ENCODE data around the gene CEP112.

CEP112 gene

DNA sequence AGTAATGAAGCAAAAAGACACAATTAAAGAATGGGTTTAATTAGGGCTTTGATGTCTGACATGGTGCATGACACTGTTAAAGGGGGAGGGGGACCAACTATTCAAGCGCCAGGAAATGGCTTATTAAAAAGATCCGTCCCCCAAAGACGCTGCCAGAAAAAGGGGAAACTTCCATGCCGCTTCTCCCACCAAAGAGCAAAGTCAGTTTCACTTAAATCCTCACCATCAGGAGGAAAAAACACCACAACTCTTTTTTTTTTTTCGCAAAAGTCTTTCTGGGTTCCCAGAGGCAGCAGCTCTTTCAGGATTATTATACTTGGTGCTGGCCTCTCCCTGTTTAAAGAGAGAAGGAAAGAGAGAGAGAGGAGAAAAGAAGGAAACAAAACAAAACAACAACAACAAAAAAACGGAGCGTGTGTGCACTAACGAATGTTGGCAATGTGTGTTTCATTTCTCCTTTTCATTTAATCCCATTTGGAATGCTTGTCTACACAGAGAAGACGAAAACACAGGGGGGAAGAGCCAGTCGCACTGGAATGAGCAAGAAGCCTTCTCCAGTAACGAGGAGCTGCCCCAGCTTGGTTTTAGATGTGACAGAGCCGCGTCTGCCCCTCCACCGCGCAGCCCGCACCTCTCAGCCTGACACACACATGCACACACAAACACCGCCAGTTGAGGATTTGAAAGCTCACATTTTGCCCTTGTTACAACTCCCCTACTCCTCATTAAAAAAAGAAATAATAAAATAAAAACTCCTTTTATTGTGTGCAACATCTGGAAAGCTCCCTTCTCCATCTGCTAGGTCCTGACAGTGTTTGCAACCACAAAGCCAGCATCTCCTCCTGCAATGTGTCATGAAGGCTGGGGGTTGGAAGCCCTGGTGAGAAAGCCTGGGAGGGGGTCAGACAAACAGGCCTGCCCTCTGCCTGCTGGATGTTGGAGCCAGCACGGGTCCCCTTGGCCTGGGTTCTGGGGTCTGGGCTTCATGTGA, 597.8 kb downstream of the CEP112 start:
- peak; percentile 81 for DNase-seq (ENCODE audit: low spot score)

DNA sequence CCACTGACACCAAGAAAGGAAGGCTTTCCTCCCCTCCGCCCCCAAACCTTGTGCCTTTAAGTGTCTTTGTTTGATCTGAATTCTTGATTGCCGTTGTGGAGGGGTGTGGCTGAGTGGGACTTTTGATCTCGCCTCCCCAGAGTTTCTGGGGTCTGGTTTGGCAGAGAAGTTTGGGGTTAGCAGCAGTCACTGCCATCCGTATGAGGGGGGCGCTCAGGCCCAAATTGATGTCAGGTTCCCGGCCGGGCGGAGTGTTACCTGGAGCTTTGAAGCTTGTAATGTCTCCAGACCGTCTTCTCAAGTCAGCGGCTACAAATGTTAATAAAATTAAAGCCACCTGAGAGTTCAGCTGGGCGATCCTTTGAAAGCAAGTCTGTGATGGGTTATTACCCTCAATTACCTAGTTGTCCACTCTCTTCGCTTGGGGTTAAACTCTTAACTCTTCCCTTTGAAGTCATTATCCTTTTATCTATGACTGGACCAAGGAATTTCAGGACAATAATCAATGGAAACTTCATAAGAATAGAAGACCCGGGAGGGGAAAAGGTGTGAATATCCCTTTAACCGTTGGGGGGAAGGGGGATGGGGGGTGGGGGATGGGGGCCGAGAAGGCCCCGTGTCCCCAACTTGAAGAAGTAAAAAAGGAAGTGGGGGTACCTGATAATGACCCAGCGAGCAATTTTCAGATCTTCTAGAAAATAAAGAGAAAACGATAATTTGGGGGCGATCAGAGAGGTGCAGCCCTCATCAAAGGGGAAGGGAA, 598.7 kb downstream of the CEP112 start:
- DNase-seq (ENCODE audit: low spot score), result peak; percentile 97

DNA sequence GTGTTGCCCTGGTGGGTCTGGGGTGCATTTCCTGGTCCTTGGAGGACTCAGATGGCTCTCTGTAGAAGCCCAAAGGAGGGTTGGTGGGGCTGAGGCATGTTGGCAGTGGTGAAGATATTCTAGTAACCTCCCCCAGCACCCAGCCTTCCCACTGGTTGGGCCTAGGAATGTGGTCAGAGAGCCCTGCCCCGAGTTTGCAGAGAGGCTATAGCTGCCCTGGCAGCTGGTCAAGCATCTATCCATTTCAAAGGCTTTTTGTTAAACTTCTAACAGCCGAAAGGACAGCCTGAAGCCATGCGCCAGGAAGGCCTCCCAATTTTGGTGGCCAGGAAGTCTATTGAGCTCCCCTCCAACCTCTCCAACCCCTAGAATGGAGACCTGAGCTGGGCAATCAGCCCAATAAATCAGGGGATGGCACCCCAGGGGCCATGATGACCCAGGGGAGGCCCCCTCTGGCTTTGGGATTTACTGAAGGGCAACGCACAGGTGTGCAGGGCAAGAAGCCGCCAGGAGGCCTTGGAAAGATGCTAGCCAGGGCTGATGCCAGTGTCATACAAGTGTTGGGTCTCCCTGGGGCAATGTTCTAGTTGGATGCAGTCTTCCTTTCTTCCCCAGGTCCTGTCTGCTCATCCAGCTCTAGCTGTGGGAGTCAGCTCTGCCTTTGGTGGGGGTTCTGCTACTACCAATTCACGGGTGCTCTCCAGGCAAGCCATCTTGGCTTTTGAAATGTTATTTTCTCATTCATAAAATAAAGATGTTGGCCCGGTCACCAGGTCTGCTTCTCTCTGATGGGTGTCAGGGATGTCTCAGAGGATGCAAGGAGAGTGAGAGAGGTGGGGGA, 599.6 kb downstream of the CEP112 start:
- peak; percentile 85 for DNase-seq (ENCODE audit: low spot score)

DNA sequence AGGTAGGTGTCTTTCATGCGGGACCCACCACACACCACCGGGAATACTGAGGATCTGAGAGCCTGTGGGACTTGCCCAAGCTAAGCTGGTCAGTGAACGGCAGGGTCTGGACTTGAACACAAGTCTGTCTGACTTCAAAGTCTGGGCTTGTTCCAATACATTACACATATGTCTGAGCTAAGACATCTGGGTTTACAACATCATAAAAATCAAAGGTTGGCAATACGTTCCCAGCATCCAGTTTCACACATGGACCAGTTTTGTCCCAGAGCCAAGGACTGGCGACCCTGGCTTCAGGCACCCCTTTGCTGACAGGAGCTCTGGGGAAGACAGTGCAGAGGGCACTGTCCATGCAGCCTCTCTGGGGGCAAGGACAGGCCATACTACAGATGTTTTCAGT, 602.6 kb downstream of the CEP112 start:
- DNase-seq (ENCODE audit: low spot score), result no peak

DNA sequence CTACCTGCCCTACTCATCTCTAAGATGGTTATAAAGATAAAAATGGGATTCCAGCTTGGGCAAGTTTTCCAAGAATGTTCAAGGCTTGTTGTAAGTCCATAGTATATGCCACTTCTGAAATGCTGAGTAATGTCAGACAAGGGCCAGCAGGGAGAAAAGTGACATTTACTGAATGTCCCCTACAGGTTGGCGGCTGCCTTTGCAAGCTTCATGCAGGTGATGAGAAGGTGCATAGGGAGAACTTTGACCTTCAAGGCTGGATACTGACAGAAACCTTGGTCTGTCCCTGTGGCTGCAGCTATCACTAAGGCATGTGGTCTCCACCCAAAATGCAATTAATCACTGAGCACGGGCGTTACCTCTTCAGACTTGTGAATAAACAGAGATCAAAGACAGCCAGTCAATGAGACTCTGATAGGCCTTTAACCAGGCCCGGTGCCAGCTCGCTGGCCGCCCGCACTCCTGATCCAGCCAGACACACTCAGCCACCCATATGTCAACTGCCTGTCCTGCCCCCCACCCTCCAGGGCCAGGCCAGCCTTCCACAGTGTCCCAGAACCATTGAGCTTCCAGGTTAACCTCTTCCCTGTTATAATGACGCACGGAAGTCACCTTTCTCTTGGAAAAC, 603.6 kb downstream of the CEP112 start:
- peak; percentile 99 for DNase-seq (ENCODE audit: low spot score)

DNA sequence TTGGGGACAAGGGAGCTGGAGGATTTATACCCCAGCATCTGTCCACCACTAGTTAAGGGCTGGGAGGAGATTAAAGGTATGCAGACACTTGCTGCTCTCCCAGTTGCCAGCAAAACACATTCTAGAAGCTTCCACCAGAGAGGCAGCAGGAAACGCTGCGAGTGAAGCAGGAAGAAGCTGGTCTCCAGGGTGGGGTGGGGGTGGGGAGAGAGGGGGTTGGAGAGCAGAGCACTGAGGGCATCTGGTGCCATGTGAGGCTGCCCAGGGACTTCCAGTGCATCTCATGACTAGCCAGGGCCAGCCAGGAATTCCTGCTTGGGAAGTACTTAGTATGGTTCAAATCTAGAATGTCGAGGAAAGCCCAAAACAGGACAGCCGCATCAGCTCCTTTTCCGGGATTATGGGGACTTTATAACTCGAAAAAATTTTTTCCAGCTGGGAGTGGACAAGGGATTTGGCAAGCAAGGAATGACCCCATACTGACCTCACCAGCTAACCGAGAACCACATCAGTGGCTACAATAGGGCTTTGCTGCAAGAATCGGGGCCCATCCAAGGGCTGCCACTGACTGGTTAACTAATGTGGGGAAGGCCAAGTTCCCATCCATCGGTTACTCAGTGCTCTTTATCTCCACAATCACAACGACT, 604.3 kb downstream of the CEP112 start:
- DNase-seq (ENCODE audit: low spot score), result no peak

DNA sequence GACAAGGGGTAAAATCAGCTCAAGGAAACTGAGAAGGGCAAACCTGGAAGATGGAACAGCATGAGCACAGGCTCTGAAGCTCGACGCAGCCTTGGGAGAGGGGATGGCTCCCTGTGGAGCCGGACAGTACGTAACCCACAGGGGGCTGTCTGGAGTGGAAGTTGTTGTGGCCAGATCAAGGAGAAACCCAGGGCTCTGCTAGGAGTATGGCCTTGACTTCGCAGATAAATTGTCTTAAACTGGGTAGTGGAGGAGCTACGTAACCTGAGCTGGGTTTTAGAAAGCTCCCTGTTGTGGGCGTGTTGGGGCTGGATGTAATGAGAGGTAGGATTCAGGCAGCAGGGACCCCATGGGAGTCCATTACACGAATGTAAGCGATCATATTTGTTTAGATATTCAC, 605.0 kb downstream of the CEP112 start:
- peak; percentile 33 for DNase-seq (ENCODE audit: low spot score)
